Stomach (tissue), 4 donors: Measurements from ENCODE around the gene INPP5A.

Source experiments
- CTCF ChIP-seq, 7 experiments: fragments of 450-650 bp in 4 of 7; fragments of 200-600 bp in 3 of 7; sonication (generic) in 3 of 7; IDR thresholded peaks; one replicate each; pipeline ENCODE4 v1.5.1; 2016 to 2019; ENCODE audit warnings: antibody characterized with exemption in 7 of 7, control low read depth in 2 of 7, mild to moderate bottlenecking in 1 of 7
- POLR2A ChIP-seq, 4 donors: fragments of 450-650 bp; IDR thresholded peaks; one replicate each; pipeline ENCODE4 v1.6.1; 2016; ENCODE audit warnings: antibody characterized with exemption in 4 of 4, control low read depth in 2 of 4, mild to moderate bottlenecking in 1 of 4, moderate library complexity in 1 of 4

- TF ChIP-seq CTCF (IDR thresholded peaks at IDR 0.05) (no peak), POLR2A (IDR thresholded peaks at IDR 0.05) (no peak)
Measured at GRCh38 chr10:132762267-132762666, 224.7 kb downstream of the INPP5A start.
